ENCODE measurements around the gene TUBA3C.
"Not testable (repeated sequence)": the region's sequence is repeated elsewhere in the genome, so short reads cannot be mapped to it uniquely, and the experiment has no call there.

Gene TUBA3C

DNA sequence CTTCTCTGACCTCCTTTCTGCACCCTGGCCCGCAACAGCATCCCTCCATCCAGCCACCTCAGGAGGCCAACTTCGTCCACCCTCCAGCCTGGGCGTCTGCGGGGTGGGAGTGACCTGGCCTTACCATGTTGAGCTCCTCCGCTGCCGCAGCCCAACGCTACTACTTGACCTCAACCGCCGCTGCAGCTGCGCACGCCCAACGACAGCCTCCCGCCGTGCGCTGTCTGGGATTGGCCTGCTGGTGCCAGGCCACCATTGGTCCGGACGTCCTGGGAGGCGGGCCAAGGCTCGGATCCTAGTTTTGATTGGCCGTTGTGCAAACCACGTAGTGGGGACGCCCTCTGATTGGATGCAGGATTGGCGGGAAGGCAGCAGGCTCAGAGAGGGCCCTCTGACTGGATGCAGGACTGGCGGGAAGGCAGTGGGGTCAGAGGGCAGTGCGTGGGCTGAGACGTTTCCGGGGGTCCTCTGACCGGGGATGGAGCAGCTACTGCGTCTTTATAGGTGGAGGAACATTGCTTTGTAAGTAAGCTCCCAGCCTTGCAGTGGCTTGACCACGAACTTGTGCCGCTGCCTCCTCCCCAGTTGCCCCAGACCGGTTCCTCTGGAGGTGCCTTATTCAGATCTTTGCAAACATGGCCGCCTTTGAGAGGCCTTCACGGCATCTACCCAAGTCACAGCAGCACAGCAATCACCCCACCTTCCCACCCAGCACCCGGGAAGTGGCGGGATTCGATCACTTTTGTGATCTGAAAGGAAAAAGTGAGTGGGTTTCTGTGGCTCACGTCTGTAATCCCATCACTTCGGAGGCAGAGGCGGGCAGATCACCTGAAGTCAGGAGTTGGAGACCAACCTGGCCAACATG is at the start of gene TUBA3C:
Gene TUBA3C, minus strand, starts transcription at position 204 of the 865 bp plus-strand sequence. Its CDS starts 77 bp downstream, at position 127.
- no peak for DNase-seq

DNA sequence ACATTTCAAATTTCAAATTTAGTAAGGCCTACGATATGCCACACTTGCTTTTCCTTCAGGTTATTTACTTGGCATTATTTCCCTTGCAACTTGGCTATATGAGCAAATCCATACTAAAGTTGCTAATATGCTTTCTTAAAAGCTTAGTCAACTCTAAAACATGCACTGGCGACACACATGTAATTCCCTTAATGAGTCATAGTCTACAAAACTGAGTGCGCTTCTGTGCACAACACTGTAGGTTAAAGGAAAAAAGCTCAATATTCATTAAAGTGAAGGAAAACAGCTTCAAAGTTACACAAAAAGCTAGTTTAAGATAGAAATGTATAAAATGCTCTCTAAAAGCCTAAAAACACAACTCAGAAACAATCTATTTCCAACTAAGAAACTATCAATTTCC is 25.8 kb upstream of the TUBA3C start:
- DNase-seq = not testable (repeated sequence)

- not testable (repeated sequence) for DNase-seq
These were observed 11.0 kb upstream of the TUBA3C start for GRCh38 chr13:19192622-19193021.

- DNase-seq = not testable (repeated sequence)
These were observed 8.3 kb upstream of the TUBA3C start for GRCh38 chr13:19189911-19190310.

- not testable (repeated sequence) for DNase-seq
These were observed 7.7 kb upstream of the TUBA3C start for GRCh38 chr13:19189368-19189767.

GRCh38 chr13:19185865-19186645 is 4.4 kb upstream of the TUBA3C start:
- no peak for DNase-seq

DNA sequence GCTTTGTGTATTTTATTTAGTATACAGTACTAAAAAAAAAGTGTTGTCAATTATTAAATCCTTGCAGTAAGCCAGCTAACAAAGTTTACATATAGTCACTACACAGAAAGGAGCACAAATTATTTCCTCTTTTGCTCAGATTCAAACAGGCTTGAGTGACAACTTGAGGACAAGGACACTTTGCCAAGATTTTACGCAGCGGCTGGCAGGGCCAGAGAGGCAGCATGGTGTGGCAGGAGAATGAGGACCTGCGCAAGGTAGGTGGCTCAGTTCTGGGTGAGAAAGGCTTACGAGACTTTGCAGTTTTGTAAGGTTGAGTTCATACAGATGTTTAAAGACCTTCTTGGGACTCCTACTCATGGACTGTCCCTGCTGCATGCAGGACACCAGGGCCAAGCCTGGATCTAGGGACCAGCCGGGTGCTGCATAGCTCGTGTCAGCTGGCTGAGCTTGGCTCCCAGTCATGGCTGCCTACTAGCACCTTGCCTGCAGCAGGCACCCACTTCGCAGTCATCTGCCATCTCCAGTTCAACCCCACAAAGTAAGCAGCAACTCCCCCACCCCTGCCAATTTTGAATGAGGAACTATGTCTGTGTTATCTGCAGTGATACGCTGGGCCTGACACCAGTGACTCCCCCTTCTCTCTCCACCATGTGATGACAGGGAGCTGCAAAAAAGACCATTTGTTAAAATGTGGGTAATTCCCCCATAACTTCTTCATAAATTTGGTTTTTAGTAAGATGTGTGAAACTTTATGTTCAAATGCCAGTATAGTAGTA is 3.7 kb upstream of the TUBA3C start:
- no peak for DNase-seq

- no peak for DNase-seq
These were observed 2.6 kb upstream of the TUBA3C start for GRCh38 chr13:19184176-19184575.

DNA sequence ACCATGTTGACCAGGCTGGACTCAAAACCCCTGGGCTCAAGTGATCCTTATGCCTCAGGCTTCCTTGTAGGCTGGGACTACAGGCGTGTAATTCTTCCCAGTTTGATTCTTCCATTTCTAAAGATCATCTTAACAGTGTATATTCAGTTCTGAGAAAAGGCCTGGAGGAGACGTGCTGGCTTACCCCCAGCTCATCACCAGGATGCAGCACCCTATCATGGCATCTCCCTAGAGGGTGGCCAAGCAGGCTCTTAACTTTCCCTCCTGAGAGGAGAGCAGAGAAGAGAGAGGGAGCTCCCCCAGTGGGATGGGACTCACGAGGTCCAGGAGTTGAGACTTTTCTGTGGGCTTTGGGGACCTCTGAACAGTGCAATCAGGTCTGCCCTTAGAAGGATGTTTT is 2.1 kb upstream of the TUBA3C start:
- DNase-seq = no peak

DNA sequence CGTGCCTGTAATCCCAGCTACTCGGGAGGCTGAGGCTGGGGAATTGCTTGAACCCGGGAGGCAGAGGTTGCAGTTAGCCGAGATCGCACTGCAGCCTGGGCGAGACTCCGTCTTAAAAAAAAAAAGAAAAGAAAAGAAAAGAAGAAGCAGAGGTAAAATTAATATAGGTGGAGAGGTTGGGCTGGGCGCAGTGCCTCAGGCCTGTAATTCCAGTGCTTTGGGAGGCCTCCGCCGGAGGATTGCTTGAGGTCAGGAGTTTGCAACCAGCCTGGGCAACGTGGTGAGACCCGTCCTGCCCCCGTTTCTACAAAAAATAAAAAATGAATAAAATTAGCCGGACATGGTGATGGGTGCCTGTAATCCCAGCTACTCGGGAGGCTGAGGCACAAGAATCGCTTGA is 912 bp upstream of the TUBA3C start:
- no peak for DNase-seq

DNA sequence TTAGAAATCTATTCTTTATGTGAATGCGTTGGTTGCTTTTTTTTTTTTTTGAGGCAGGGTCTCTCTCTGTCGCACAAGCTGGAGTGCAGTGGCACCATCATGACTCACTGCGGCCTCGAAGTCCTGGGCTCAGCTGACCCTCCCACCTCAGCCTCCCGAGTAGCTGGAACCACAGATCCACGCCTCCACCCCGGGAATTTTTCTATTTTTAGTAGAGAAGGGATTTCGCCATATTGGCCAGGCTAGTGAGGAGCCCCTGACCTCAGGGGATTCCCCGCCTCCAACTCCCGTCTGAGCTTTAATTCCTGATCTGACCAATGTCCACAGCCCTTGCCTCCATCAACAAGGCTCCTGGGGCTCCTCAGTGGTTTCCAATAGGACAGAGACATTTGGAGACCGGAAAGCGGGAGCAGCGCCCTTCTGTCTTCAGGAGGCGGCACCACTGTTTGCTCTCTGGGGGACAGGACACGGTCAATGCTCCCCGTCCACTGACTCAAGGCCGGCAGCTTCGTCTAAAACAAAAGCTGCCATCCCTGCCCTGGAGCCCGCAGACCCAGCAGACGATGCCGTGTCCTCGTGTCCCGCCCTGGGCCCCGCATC is 503 bp downstream of the TUBA3C start:
- DNase-seq = no peak

GRCh38 chr13:19179916-19180315 is 1.7 kb downstream of the TUBA3C start:
- no peak for DNase-seq

GRCh38 chr13:19178901-19179593 is 2.6 kb downstream of the TUBA3C start:
- DNase-seq = no peak

DNA sequence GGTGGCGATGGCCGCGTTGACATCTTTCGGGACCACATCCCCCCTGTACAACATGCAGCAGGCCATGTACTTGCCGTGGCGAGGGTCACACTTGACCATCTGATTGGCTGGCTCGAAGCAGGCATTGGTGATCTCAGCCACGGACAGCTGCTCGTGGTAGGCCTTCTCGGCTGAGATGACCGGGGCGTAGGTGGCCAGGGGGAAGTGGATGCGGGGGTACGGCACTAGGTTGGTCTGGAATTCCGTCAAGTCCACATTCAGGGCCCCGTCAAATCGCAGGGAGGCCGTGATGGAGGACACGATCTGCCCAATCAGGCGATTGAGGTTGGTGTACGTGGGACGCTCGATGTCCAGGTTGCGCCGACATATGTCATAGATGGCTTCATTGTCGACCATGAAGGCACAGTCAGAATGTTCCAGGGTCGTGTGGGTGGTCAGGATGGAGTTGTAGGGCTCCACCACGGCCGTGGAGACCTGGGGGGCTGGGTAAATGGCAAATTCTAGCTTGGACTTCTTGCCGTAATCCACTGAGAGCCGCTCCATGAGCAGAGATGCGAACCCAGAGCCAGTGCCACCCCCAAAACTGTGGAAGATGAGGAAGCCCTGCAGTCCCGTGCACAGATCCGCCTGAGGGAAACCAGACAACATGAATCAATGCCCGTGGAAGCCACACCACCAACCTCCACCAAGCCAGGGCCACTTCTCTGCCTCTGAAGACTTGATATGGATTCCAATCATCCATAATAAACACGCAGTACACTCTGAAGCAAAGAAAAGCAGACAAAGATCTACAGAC is 4.4 kb downstream of the TUBA3C start:
- not testable (repeated sequence) for DNase-seq

- DNase-seq = no peak
These were observed 7.9 kb downstream of the TUBA3C start for GRCh38 chr13:19173752-19174151.

DNA sequence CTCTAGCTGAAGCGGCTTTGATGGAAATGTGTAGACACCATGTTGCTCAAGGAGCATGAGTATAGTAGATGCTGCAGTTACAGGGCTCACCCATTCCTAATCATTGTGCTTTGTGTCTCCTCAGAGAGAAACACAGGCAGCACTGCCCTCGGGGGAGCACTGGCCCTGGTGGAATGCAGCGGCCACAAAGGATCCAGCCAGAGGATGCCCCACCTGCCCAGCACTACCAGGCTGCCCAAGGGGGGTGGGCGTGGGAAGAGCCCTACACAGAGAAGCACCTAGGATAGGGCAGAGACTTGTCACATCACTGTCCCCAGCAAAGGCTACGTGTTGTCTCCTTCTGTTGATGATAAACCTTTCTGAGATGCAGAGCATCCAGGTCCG is 9.0 kb downstream of the TUBA3C start:
- DNase-seq = no peak

DNA sequence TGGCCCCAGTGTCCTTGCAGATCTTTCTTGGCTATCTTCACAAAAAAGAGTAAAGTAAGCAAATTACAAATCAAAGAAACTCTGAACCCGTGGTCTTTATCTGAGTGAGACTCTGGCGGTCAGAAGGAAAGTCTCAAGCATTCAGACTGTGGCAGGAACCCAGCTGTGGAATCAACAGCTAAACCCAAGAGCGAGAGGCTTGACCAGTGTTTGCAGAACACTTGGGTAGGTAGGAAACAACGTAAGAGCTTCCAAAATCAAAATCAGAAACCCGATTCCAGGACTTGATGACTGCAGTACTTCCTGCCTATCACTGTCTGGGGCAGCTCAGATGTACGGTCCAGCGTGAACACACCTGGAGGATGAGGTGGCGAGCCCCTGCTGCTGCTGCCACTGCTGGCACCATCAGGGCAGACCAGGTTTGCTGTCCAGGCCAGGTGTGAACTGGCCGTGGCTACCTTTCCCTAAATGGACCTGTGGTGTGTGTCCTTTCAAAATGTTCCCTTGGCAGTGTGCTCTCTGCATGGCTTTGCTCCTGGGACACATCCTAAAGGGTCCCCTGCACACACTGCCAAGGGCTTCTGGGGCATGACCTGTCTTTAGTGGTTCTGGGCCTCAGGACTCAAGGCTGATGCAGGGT is 9.5 kb downstream of the TUBA3C start:
- DNase-seq = no peak

GRCh38 chr13:19171563-19171962 is 10.1 kb downstream of the TUBA3C start:
- no peak for DNase-seq

DNA sequence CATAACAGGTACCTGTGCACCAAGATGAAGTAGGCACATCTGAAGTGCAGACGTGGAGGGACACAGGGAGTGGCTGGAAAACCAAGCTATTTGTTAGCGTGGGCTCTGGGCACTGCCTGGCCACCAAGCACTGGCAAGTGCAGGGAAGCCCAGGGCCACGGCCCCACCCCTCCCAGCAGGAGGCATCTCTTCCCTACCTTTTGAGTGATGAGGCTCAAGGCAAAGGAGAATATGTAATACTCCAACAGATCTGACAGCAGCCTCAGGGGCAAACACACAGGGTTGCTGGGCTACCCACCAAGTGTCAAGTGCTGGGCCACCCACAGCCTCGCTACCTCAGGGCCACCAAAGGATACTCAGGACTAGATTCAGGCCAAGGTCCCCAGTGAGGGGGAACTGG is 11.6 kb downstream of the TUBA3C start:
- DNase-seq = no peak

- DNase-seq = no peak
These were observed 12.1 kb downstream of the TUBA3C start for GRCh38 chr13:19169496-19169895.

- no peak for DNase-seq
These were observed 20.3 kb downstream of the TUBA3C start for GRCh38 chr13:19161308-19161707.

Data from NCI-H2029 treated with DMSO at 0.1 percent for 48 hours (cell line).